Fibroblast of lung (primary cell): ENCODE results near the gene GNAI2. TPM values are rescaled to one million over a fixed set of nuclear protein-coding genes. Genes with fewer than 3 reads are reported as not detected.

Experiments
- DNase-seq, 2 donors: peaks; one replicate each; pipeline versions ENCODE4 v3.0.0 to v3.0.0-alpha.2; 2010; ENCODE audit warnings: low read depth in 2 of 2
- H2AFZ ChIP-seq: 2 replicates; pipeline ENCODE4 v1.5.1; 2012; ENCODE audit warnings: low read length, control low read depth, inconsistent platforms
- H3K27ac ChIP-seq: 2 replicates; pipeline ENCODE4 v1.5.1; 2011; ENCODE audit warnings: low read length, control low read depth; ENCODE audit not compliant: insufficient read depth
- H3K27me3 ChIP-seq: 2 replicates; pipeline ENCODE4 v1.5.1; 2011; ENCODE audit warnings: mild to moderate bottlenecking, low read length; ENCODE audit not compliant: control insufficient read depth, insufficient read depth
- H3K36me3 ChIP-seq: 2 replicates; pipeline ENCODE4 v1.5.1; 2011; ENCODE audit warnings: low read length; ENCODE audit not compliant: control insufficient read depth, insufficient read depth
- H3K4me1 ChIP-seq: 2 replicates; pipeline ENCODE4 v1.5.1; 2011; ENCODE audit warnings: low read length; ENCODE audit not compliant: control insufficient read depth, insufficient read depth; ENCODE audit errors: extremely low read depth
- H3K4me2 ChIP-seq: 2 replicates; pipeline ENCODE4 v1.5.1; 2011; ENCODE audit warnings: low read length, control low read depth; ENCODE audit not compliant: insufficient read depth; ENCODE audit errors: extremely low read depth
- H3K4me3 ChIP-seq, 4 experiments: fragments of 200-600 bp in 1 of 4; sonication (generic) in 1 of 4; replicated peaks in 1 of 4; 2 replicates each; pipeline ENCODE4 v1.5.1; 2011 to 2016; ENCODE audit warnings: low read length in 4 of 4, low read depth in 3 of 4, mild to moderate bottlenecking in 3 of 4, control low read depth in 2 of 4, inconsistent platforms in 1 of 4, mixed read lengths in 1 of 4; ENCODE audit not compliant: insufficient read depth in 1 of 4; ENCODE audit errors: control extremely low read depth in 1 of 4
- H3K79me2 ChIP-seq: 2 replicates; pipeline ENCODE4 v1.5.1; 2012; ENCODE audit warnings: mild to moderate bottlenecking, low read length, inconsistent platforms; ENCODE audit not compliant: control insufficient read depth, insufficient read depth
- H3K9ac ChIP-seq: 2 replicates; pipeline ENCODE4 v1.5.1; 2011; ENCODE audit warnings: mild to moderate bottlenecking, low read length, control low read depth; ENCODE audit not compliant: insufficient read depth
- H3K9me3 ChIP-seq: 2 replicates; pipeline ENCODE4 v1.5.1; 2012; ENCODE audit warnings: low read depth, low read length; ENCODE audit not compliant: control insufficient read depth, insufficient read depth
- H4K20me1 ChIP-seq: 2 replicates; pipeline ENCODE4 v1.5.1; 2011; ENCODE audit warnings: low read length; ENCODE audit not compliant: control insufficient read depth, insufficient read depth; ENCODE audit errors: extremely low read depth
- CTCF ChIP-seq, 2 donors: IDR thresholded peaks in 1 of 2; conservative IDR thresholded peaks in 1 of 2; 1 replicate in 1 of 2; 2 replicates in 1 of 2; pipeline ENCODE4 v1.5.1; 2011 to 2012; ENCODE audit warnings: low read length in 2 of 2, control low read depth in 1 of 2, inconsistent platforms in 1 of 2, low read depth in 1 of 2, mild to moderate bottlenecking in 1 of 2
- EZH2 ChIP-seq: IDR thresholded peaks from 2 replicates; pipeline ENCODE4 v1.5.1; 2012; ENCODE audit warnings: low read length, control low read depth, mild to moderate bottlenecking; ENCODE audit errors: missing control alignments
- polyA plus RNA-seq, 2 donors: library from polyadenylated mRNA; depleted of rRNA in 1 of 2; stranded (reverse) in 1 of 2; unstranded in 1 of 2; fragments of >200 nt; gene quantifications; 2 replicates each; pipeline ENCODE4 v1.2.1, GENCODE V29; 2011 to 2012; ENCODE audit warnings: missing spikeins in 1 of 2
- total RNA-seq: library from RNA; depleted of rRNA; stranded (reverse); fragments of >200 nt; gene quantifications from 2 replicates; pipeline ENCODE4 v1.2.1, GENCODE V29; 2014

The GNAI2 gene
- total and polyA plus RNA-seq, 2 donors (not counting 1 experiment from before 2014, with no cell fraction given), result 238 to 704 TPM

- DNase-seq, result no peak
- no peak overlapping the region for H2AFZ ChIP-seq
- no peaks in the 10 kb centered on the region for H4K20me1 ChIP-seq
- TF ChIP-seq EZH2, result no peak
- no peak for TF ChIP-seq CTCF (conservative IDR thresholded peaks at IDR 0.05 in 1 of 2, IDR thresholded peaks at IDR 0.05 in 1 of 2; ENCODE audit: low read depth in 1 of 2, low read length in 2 of 2)
- peak overlapping the region; percentile 23 for H3K4me2 ChIP-seq
- peak overlapping the region; percentile 58 for H3K27ac ChIP-seq
- H3K27me3 ChIP-seq, result no peaks in the 10 kb centered on the region
- H3K36me3 ChIP-seq, result peaks cover 28% of the 10 kb centered on the region
- peaks cover 24% of the 10 kb centered on the region for H3K4me1 ChIP-seq
- H3K9ac ChIP-seq, result no peak overlapping the region
- peaks cover 2% of the 10 kb centered on the region for H3K79me2 ChIP-seq
- H3K9me3 ChIP-seq, result no peaks in the 10 kb centered on the region
- no peak overlapping the region for H3K4me3 ChIP-seq
Observed at GRCh38 chr3:50259432-50260026, 23.5 kb downstream of the GNAI2 start.

- Histone ChIP-seq H3K27ac (peak overlapping the region; percentile 91), H4K20me1 (no peaks in the 10 kb centered on the region), H3K4me3 (peak overlapping the region; percentile 23 to 53 (median 40)), H3K4me2 (peak overlapping the region; percentile 58), H2AFZ (no peak overlapping the region), H3K27me3 (no peaks in the 10 kb centered on the region), H3K79me2 (no peaks in the 10 kb centered on the region), H3K9ac (peak overlapping the region; percentile 80), H3K9me3 (no peaks in the 10 kb centered on the region), H3K4me1 (peaks cover 25% of the 10 kb centered on the region), H3K36me3 (peaks cover 25% of the 10 kb centered on the region)
- DNase-seq, result peak; percentile 84 to 88
- TF ChIP-seq CTCF (conservative IDR thresholded peaks at IDR 0.05 in 1 of 2, IDR thresholded peaks at IDR 0.05 in 1 of 2; ENCODE audit: low read depth in 1 of 2, low read length in 2 of 2) (peak; percentile 64 to 77), EZH2 (no peak)
Observed at GRCh38 chr3:50260027-50260941, 24.3 kb downstream of the GNAI2 start.

- peaks cover 31% of the 10 kb centered on the region for H3K4me1 ChIP-seq
- H3K36me3 ChIP-seq, result peaks cover 22% of the 10 kb centered on the region
- no peak for TF ChIP-seq CTCF (conservative IDR thresholded peaks at IDR 0.05 in 1 of 2, IDR thresholded peaks at IDR 0.05 in 1 of 2; ENCODE audit: low read depth in 1 of 2, low read length in 2 of 2)
- H3K4me2 ChIP-seq, result peak overlapping the region; percentile 58
- H3K9me3 ChIP-seq, result no peaks in the 10 kb centered on the region
- H3K27me3 ChIP-seq, result no peaks in the 10 kb centered on the region
- H3K27ac ChIP-seq, result peak overlapping the region; percentile 91
- H3K9ac ChIP-seq, result peak overlapping the region; percentile 80
- DNase-seq, result no peak
- H3K79me2 ChIP-seq, result no peaks in the 10 kb centered on the region
- peak overlapping the region in 3 of 4 experiments; percentile 23 to 53 (median 32) for H3K4me3 ChIP-seq
- no peak overlapping the region for H2AFZ ChIP-seq
- H4K20me1 ChIP-seq, result no peaks in the 10 kb centered on the region
Observed at GRCh38 chr3:50260942-50261441, 25.0 kb downstream of the GNAI2 start.
